SKM-1 (cell line): ENCODE data around the gene PTH2.
"Not testable (repeated sequence)": the region's sequence is repeated elsewhere in the genome, so short reads cannot be mapped to it uniquely, and the experiment has no call there.

ENCODE experiments used
- DNase-seq: peaks from one replicate; lab custom pipeline; 2025; ENCODE audit not compliant: unreplicated experiment; lab: John Stamatoyannopoulos, UW

The PTH2 gene

GRCh38 chr19:49448432-49448786 is 25.2 kb upstream of the PTH2 start:
- no peak for DNase-seq

- DNase-seq, result no peak
These were observed 24.5 kb upstream of the PTH2 start for GRCh38 chr19:49447485-49448431.

GRCh38 chr19:49445997-49446396 is 22.8 kb upstream of the PTH2 start:
- no peak for DNase-seq

GRCh38 chr19:49444100-49444700 is 21.0 kb upstream of the PTH2 start:
- not testable (repeated sequence) for DNase-seq

GRCh38 chr19:49443366-49444099 is 20.3 kb upstream of the PTH2 start:
- DNase-seq, result peak; percentile 68

GRCh38 chr19:49442771-49443365 is 19.6 kb upstream of the PTH2 start:
- DNase-seq, result no peak

GRCh38 chr19:49442354-49442753 is 19.1 kb upstream of the PTH2 start:
- DNase-seq, result no peak

- no peak for DNase-seq
These were observed 18.7 kb upstream of the PTH2 start for GRCh38 chr19:49441960-49442350.

- no peak for DNase-seq
These were observed 18.1 kb upstream of the PTH2 start, which contains the start of gene SLC17A7 for GRCh38 chr19:49441210-49441959. Gene SLC17A7, minus strand, starts transcription at chr19:49441527. Its CDS starts 148 bp downstream, at chr19:49441379.

- no peak for DNase-seq
These were observed 17.4 kb upstream of the PTH2 start for GRCh38 chr19:49440439-49441209.

- no peak for DNase-seq
These were observed 16.6 kb upstream of the PTH2 start for GRCh38 chr19:49439836-49440235.

- DNase-seq, result no peak
These were observed 15.0 kb upstream of the PTH2 start for GRCh38 chr19:49438261-49438660.

GRCh38 chr19:49437231-49437630 is 14.0 kb upstream of the PTH2 start:
- no peak for DNase-seq

GRCh38 chr19:49436381-49437017 is 13.3 kb upstream of the PTH2 start:
- DNase-seq, result no peak

GRCh38 chr19:49435670-49436069 is 12.4 kb upstream of the PTH2 start:
- DNase-seq, result no peak

- no peak for DNase-seq
These were observed 11.8 kb upstream of the PTH2 start for GRCh38 chr19:49434907-49435583.

- no peak for DNase-seq
These were observed 10.1 kb upstream of the PTH2 start for GRCh38 chr19:49433240-49433901.
